ENCODE results near the gene NFE2L2. TPM values are rescaled to one million over a fixed set of nuclear protein-coding genes. Genes with fewer than 3 reads are reported as not detected.

Gene NFE2L2
- total RNA-seq, 1 donor from 2014 or later: 105 TPM

GRCh38 chr2:177183860-177184259 lies 80.7 kb downstream of the NFE2L2 start:
- H3K9me3 ChIP-seq: no peaks in the 10 kb centered on the region
- H3K4me1 ChIP-seq: no peaks in the 10 kb centered on the region
- no peaks in the 10 kb centered on the region for H3K27me3 ChIP-seq (ENCODE audit: low read depth)
- no peaks in the 10 kb centered on the region for H3K36me3 ChIP-seq
- TF ChIP-seq, protein P1, sequence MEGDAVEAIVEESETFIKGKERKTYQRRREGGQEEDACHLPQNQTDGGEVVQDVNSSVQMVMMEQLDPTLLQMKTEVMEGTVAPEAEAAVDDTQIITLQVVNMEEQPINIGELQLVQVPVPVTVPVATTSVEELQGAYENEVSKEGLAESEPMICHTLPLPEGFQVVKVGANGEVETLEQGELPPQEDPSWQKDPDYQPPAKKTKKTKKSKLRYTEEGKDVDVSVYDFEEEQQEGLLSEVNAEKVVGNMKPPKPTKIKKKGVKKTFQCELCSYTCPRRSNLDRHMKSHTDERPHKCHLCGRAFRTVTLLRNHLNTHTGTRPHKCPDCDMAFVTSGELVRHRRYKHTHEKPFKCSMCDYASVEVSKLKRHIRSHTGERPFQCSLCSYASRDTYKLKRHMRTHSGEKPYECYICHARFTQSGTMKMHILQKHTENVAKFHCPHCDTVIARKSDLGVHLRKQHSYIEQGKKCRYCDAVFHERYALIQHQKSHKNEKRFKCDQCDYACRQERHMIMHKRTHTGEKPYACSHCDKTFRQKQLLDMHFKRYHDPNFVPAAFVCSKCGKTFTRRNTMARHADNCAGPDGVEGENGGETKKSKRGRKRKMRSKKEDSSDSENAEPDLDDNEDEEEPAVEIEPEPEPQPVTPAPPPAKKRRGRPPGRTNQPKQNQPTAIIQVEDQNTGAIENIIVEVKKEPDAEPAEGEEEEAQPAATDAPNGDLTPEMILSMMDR (IDR thresholded peaks at IDR 0.05): no peak
- no peak overlapping the region for H3K27ac ChIP-seq
- H3K4me3 ChIP-seq: no peak overlapping the region
- DNase-seq (no peak), ATAC-seq (no peak)
- intact Hi-C loops (cut with DNase I): no loop called here

Small RNAs within 50 kb of the gene (microRNA-seq; reads per million reads assigned to microRNA genes)
- not detected for gene MIR3128 (ENCODE audit: borderline number of aligned reads)
- not detected for gene MIR6512 (ENCODE audit: borderline number of aligned reads)

Other genes starting within 250 kb of the NFE2L2 start
- 132 TPM for gene HNRNPA3, start 51.9 kb downstream of the NFE2L2 start, total RNA-seq
- 60.1 TPM for gene AGPS, start 128.0 kb upstream of the NFE2L2 start, total RNA-seq